ENCODE results near the gene MRTFB.

GRCh38 chr16:14155572-14156190, 84.6 kb downstream of the MRTFB start:
- TF ChIP-seq HDGF (IDR thresholded peaks at IDR 0.05; ENCODE audit: borderline replicate concordance) (no peak), SUZ12 (IDR thresholded peaks at IDR 0.05) (no peak), SP1 (IDR thresholded peaks at IDR 0.05) (no peak), FOXK2 (IDR thresholded peaks at IDR 0.05) (no peak), ELF4 (IDR thresholded peaks at IDR 0.05) (no peak), FOXA1 (IDR thresholded peaks at IDR 0.05) (no peak), TARDBP (IDR thresholded peaks at IDR 0.05) (no peak), LEF1 (IDR thresholded peaks at IDR 0.05; ENCODE audit: borderline replicate concordance) (no peak), ZNF384 (IDR thresholded peaks at IDR 0.05) (no peak), BHLHE40 (IDR thresholded peaks at IDR 0.05; ENCODE audit: borderline replicate concordance) (no peak), L3MBTL2 (conservative IDR thresholded peaks at IDR 0.05) (no peak), NFRKB (IDR thresholded peaks at IDR 0.05) (no peak), FOXM1 (IDR thresholded peaks at IDR 0.05; ENCODE audit: borderline replicate concordance) (no peak)

All from HEK293T (cell line).